Stimulated activated naive CD4-positive, alpha-beta T cell (primary cell): Measurements from ENCODE around the gene RAB6A.
"Not testable (repeated sequence)": the region's sequence is repeated elsewhere in the genome, so short reads cannot be mapped to it uniquely, and the experiment has no call there.

Experiments used
- DNase-seq, 6 experiments: peaks; one replicate each; lab custom pipeline; 2025; lab: John Stamatoyannopoulos, UW

The RAB6A gene

GRCh38 chr11:73726825-73727224 lies 34.0 kb downstream of the RAB6A start:
- no peak for DNase-seq

GRCh38 chr11:73717136-73717535 lies 43.7 kb downstream of the RAB6A start:
- DNase-seq = no peak

- no peak for DNase-seq
Measured at GRCh38 chr11:73716153-73717056, 44.5 kb downstream of the RAB6A start.

GRCh38 chr11:73715541-73715940 lies 45.3 kb downstream of the RAB6A start:
- DNase-seq = no peak

- no peak for DNase-seq
Measured at GRCh38 chr11:73710964-73711363, 49.9 kb downstream of the RAB6A start.

GRCh38 chr11:73705053-73705452 lies 55.8 kb downstream of the RAB6A start:
- no peak for DNase-seq

- no peak for DNase-seq
Measured at GRCh38 chr11:73693899-73694525, 66.9 kb downstream of the RAB6A start.

- no peak for DNase-seq
Measured at GRCh38 chr11:73680687-73681086, 80.2 kb downstream of the RAB6A start.

- not testable (repeated sequence) for DNase-seq
Measured at GRCh38 chr11:73676552-73676951, 84.3 kb downstream of the RAB6A start.

GRCh38 chr11:73671701-73672100 lies 89.2 kb downstream of the RAB6A start:
- no peak for DNase-seq

GRCh38 chr11:73670808-73671207 lies 90.1 kb downstream of the RAB6A start:
- no peak for DNase-seq

GRCh38 chr11:73667891-73668290 lies 93.0 kb downstream of the RAB6A start:
- DNase-seq = no peak

- DNase-seq = no peak
Measured at GRCh38 chr11:73664877-73665276, 96.0 kb downstream of the RAB6A start.

GRCh38 chr11:73663604-73664495 lies 97.0 kb downstream of the RAB6A start:
- DNase-seq = no peak

- DNase-seq = no peak
Measured at GRCh38 chr11:73662445-73663157, 98.3 kb downstream of the RAB6A start.

- peak; percentile 38 to 89 (median 82) for DNase-seq
Measured at GRCh38 chr11:73661035-73661628, 99.7 kb downstream of the RAB6A start.

GRCh38 chr11:73660497-73661034 lies 100.3 kb downstream of the RAB6A start:
- peak in 1 of 6 experiments; percentile 13 for DNase-seq

GRCh38 chr11:73659961-73660360 lies 100.9 kb downstream of the RAB6A start:
- no peak for DNase-seq

- DNase-seq = no peak
Measured at GRCh38 chr11:73656985-73657384, 103.9 kb downstream of the RAB6A start.

GRCh38 chr11:73655686-73656085 lies 105.2 kb downstream of the RAB6A start:
- no peak for DNase-seq

GRCh38 chr11:73654482-73655021 lies 106.3 kb downstream of the RAB6A start:
- no peak for DNase-seq
